ENCODE results near the gene ATP13A2.

The ATP13A2 gene

GRCh38 chr1:16998589-16998988 is 13.1 kb downstream of the ATP13A2 start:
- Histone ChIP-seq H3K4me2 (ENCODE audit: insufficient read depth, low read length) (no peak overlapping the region), H2AFZ (ENCODE audit: low read depth, low read length) (no peak overlapping the region), H3K79me2 (ENCODE audit: insufficient read depth, low read length) (no peaks in the 10 kb centered on the region), H3K27ac (ENCODE audit: low read length) (no peak overlapping the region), H3K9me3 (ENCODE audit: insufficient read depth, low read length, severe bottlenecking) (no peaks in the 10 kb centered on the region), H3K4me1 (ENCODE audit: insufficient read depth, low read length) (no peaks in the 10 kb centered on the region), H4K20me1 (ENCODE audit: insufficient read depth, low read length) (peaks cover 6% of the 10 kb centered on the region; the same call in 1 of the 2 replicates), H3K9ac (ENCODE audit: low read depth, low read length) (no peak overlapping the region), H3K4me3 (ENCODE audit: low read depth in 1 of 2, low read length in 2 of 2) (no peak overlapping the region), H3K27me3 (ENCODE audit: insufficient read depth, low read length, poor library complexity) (no peaks in the 10 kb centered on the region), H3K36me3 (ENCODE audit: insufficient read depth, low read length) (peaks cover 41% of the 10 kb centered on the region)
- DNase-seq (no peak), ATAC-seq (ENCODE audit: insufficient read depth, low read depth) (no peak)
- TF ChIP-seq EZH2 (IDR thresholded peaks at IDR 0.05; ENCODE audit: borderline replicate concordance, low read depth, low read length, severe bottlenecking) (no peak), CTCF (IDR thresholded peaks at IDR 0.05; ENCODE audit: borderline replicate concordance, extremely low read depth, low read length, poor library complexity, severe bottlenecking) (no peak)

- Histone ChIP-seq H3K4me3 (ENCODE audit: low read depth in 1 of 2, low read length in 2 of 2) (no peak overlapping the region), H3K27me3 (ENCODE audit: insufficient read depth, low read length, poor library complexity) (no peaks in the 10 kb centered on the region), H3K4me2 (ENCODE audit: insufficient read depth, low read length) (no peak overlapping the region), H4K20me1 (ENCODE audit: insufficient read depth, low read length) (peaks cover 2% of the 10 kb centered on the region; the same call in 1 of the 2 replicates), H3K27ac (ENCODE audit: low read length) (no peak overlapping the region), H3K36me3 (ENCODE audit: insufficient read depth, low read length) (peaks cover 28% of the 10 kb centered on the region), H3K79me2 (ENCODE audit: insufficient read depth, low read length) (no peaks in the 10 kb centered on the region), H3K9me3 (ENCODE audit: insufficient read depth, low read length, severe bottlenecking) (no peaks in the 10 kb centered on the region), H3K4me1 (ENCODE audit: insufficient read depth, low read length) (no peaks in the 10 kb centered on the region), H3K9ac (ENCODE audit: low read depth, low read length) (no peak overlapping the region), H2AFZ (ENCODE audit: low read depth, low read length) (no peak overlapping the region)
- TF ChIP-seq CTCF (IDR thresholded peaks at IDR 0.05; ENCODE audit: borderline replicate concordance, extremely low read depth, low read length, poor library complexity, severe bottlenecking), result no peak
- no peak for TF ChIP-seq EZH2 (IDR thresholded peaks at IDR 0.05; ENCODE audit: borderline replicate concordance, low read depth, low read length, severe bottlenecking)
- DNase-seq, result no peak
- ATAC-seq (ENCODE audit: insufficient read depth, low read depth), result no peak
Observed at GRCh38 chr1:16996845-16997244, 14.9 kb downstream of the ATP13A2 start.

GRCh38 chr1:16993521-16994038 is 18.1 kb downstream of the ATP13A2 start:
- ATAC-seq (ENCODE audit: insufficient read depth, low read depth), result no peak
- Histone ChIP-seq H3K36me3 (ENCODE audit: insufficient read depth, low read length) (peaks cover 21% of the 10 kb centered on the region), H3K27ac (ENCODE audit: low read length) (no peak overlapping the region)

More at GRCh38 chr1:16993521-16994038, 18.1 kb downstream of the ATP13A2 start:
- TF ChIP-seq EZH2 (IDR thresholded peaks at IDR 0.05; ENCODE audit: borderline replicate concordance, low read depth, low read length, severe bottlenecking) (no peak), CTCF (IDR thresholded peaks at IDR 0.05; ENCODE audit: borderline replicate concordance, extremely low read depth, low read length, poor library complexity, severe bottlenecking) (no peak)
- Histone ChIP-seq H2AFZ (ENCODE audit: low read depth, low read length) (no peak overlapping the region), H3K4me1 (ENCODE audit: insufficient read depth, low read length) (no peaks in the 10 kb centered on the region), H3K4me3 (ENCODE audit: low read depth in 1 of 2, low read length in 2 of 2) (no peak overlapping the region), H4K20me1 (ENCODE audit: insufficient read depth, low read length) (no peaks in the 10 kb centered on the region; the same call in 1 of the 2 replicates), H3K27me3 (ENCODE audit: insufficient read depth, low read length, poor library complexity) (no peaks in the 10 kb centered on the region), H3K9ac (ENCODE audit: low read depth, low read length) (no peak overlapping the region), H3K79me2 (ENCODE audit: insufficient read depth, low read length) (no peaks in the 10 kb centered on the region), H3K9me3 (ENCODE audit: insufficient read depth, low read length, severe bottlenecking) (no peaks in the 10 kb centered on the region), H3K4me2 (ENCODE audit: insufficient read depth, low read length) (no peak overlapping the region)
- DNase-seq, result no peak

Measured in DND-41 (cell line).